Right ventricle myocardium inferior (tissue), 1 donor: Measurements from ENCODE around the gene CACNG5. TPM values are rescaled to one million over a fixed set of nuclear protein-coding genes. Genes with fewer than 3 reads are reported as not detected.

Experiments used
- ATAC-seq: fragments of 200-7000 bp; cut with Tn5 transposase; one replicate; pipeline ENCODE4 v1.9.1; 2020; ENCODE audit warnings: mild to moderate bottlenecking, moderate library complexity
- DNase-seq: peaks from one replicate; pipeline ENCODE4 v3.0.0; 2021; ENCODE audit errors: missing footprints
- intact Hi-C: fragments of 100-400 bp; cut with DNase I; formaldehyde crosslinking; loops from one replicate; pipeline ENCODE4 v1.11.0; 2022
- total RNA-seq: library from RNA; stranded (reverse); fragmentation: NEBNext Ultra II Directional; extraction: Animal tissue kit (Norgen Biotek cat#: 25700); gene quantifications from one replicate; pipeline ENCODE4 v1.2.1, GENCODE V29; 2021
- donor health status: DM: no; HTN: yes; CAD: no; lungs with severe emphysema.

The CACNG5 gene
- total RNA-seq, 1 donor from 2014 or later = not detected

GRCh38 chr17:66842505-66842904 lies 7.6 kb downstream of the CACNG5 start:
- intact Hi-C loops = no loop called here
- no peak for DNase-seq
- no peak for ATAC-seq

GRCh38 chr17:66842959-66843358 lies 8.0 kb downstream of the CACNG5 start:
- ATAC-seq (no peak), DNase-seq (no peak)
- intact Hi-C loops = no loop called here

GRCh38 chr17:66843627-66844026 lies 8.7 kb downstream of the CACNG5 start:
- intact Hi-C loops = no loop called here
- ATAC-seq = no peak
- no peak for DNase-seq

- no peak for ATAC-seq
Observed at GRCh38 chr17:66847704-66848103, 12.8 kb downstream of the CACNG5 start.

GRCh38 chr17:66848496-66848895 lies 13.6 kb downstream of the CACNG5 start:
- intact Hi-C loops = no loop called here
- DNase-seq (no peak), ATAC-seq (no peak)

More at GRCh38 chr17:66847704-66848103, 12.8 kb downstream of the CACNG5 start:
- DNase-seq = no peak
- intact Hi-C loops = no loop called here

- no peak for ATAC-seq
Observed at GRCh38 chr17:66849032-66849655, 14.2 kb downstream of the CACNG5 start.

GRCh38 chr17:66849851-66850580 lies 15.1 kb downstream of the CACNG5 start:
- no peak for DNase-seq
- intact Hi-C loops = no loop called here

More at GRCh38 chr17:66849032-66849655, 14.2 kb downstream of the CACNG5 start:
- intact Hi-C loops = no loop called here
- DNase-seq = no peak

GRCh38 chr17:66850692-66851091 lies 15.8 kb downstream of the CACNG5 start:
- no peak for DNase-seq
- intact Hi-C loops = no loop called here
- ATAC-seq = no peak

More at GRCh38 chr17:66849851-66850580, 15.1 kb downstream of the CACNG5 start:
- ATAC-seq = peak; percentile 78

- intact Hi-C loops = no loop called here
- ATAC-seq (no peak), DNase-seq (no peak)
Observed at GRCh38 chr17:66855204-66855603, 20.3 kb downstream of the CACNG5 start.

GRCh38 chr17:66858226-66859083 lies 23.5 kb downstream of the CACNG5 start:
- DNase-seq = no peak
- intact Hi-C loops = no loop called here
- no peak for ATAC-seq

GRCh38 chr17:66859353-66859752 lies 24.4 kb downstream of the CACNG5 start:
- DNase-seq = no peak
- intact Hi-C loops = no loop called here
- no peak for ATAC-seq

- no peak for ATAC-seq
- DNase-seq = no peak
- intact Hi-C loops = no loop called here
Observed at GRCh38 chr17:66860204-66860603, 25.3 kb downstream of the CACNG5 start.

GRCh38 chr17:66863820-66864219 lies 28.9 kb downstream of the CACNG5 start:
- ATAC-seq = no peak
- intact Hi-C loops = no loop called here
- DNase-seq = no peak

GRCh38 chr17:66865151-66865550 lies 30.2 kb downstream of the CACNG5 start:
- intact Hi-C loops = no loop called here
- ATAC-seq (no peak), DNase-seq (no peak)

- intact Hi-C loops = no loop called here
- ATAC-seq = no peak
Observed at GRCh38 chr17:66873962-66874361, 39.0 kb downstream of the CACNG5 start.

GRCh38 chr17:66884931-66885330 lies 50.0 kb downstream of the CACNG5 start:
- DNase-seq (no peak), ATAC-seq (no peak)
- intact Hi-C loops = no loop called here

More at GRCh38 chr17:66873962-66874361, 39.0 kb downstream of the CACNG5 start:
- DNase-seq = no peak

- DNase-seq (no peak), ATAC-seq (no peak)
- intact Hi-C loops = no loop called here
Observed at GRCh38 chr17:66885417-66885816, 50.5 kb downstream of the CACNG5 start.

- intact Hi-C loops = no loop called here
- ATAC-seq = no peak
- DNase-seq = no peak
Observed at GRCh38 chr17:66889480-66890230, 54.7 kb downstream of the CACNG5 start.

GRCh38 chr17:66892246-66892645 lies 57.3 kb downstream of the CACNG5 start:
- intact Hi-C loops = no loop called here
- ATAC-seq (no peak), DNase-seq (no peak)
